A549 (cell line): ENCODE data around the gene NPM3.

Experiments used
- CEBPB ChIP-seq, 2 experiments: fragments of >200 bp in 1 of 2; sonication (Bioruptor Twin) in 1 of 2; formaldehyde crosslinking in 1 of 2; IDR thresholded peaks; 2 replicates each; pipeline ENCODE4 v1.6.1; 2012 to 2016
- CTCF ChIP-seq: fragments of >200 bp; sonication (Bioruptor Twin); formaldehyde crosslinking; IDR thresholded peaks from 3 replicates; pipeline ENCODE4 v1.5.1; 2016
- HOXB13 ChIP-seq: fragments of 250-450 bp; sonication (Bioruptor Pico); IDR thresholded peaks from 2 replicates; pipeline ENCODE4 v1.5.0; 2020; ENCODE audit warnings: low read depth, mild to moderate bottlenecking, moderate library complexity
- MAZ ChIP-seq: fragments of 150-350 bp; IDR thresholded peaks from 2 replicates; pipeline ENCODE4 v1.6.1; 2014; ENCODE audit warnings: antibody characterized with exemption, low read depth, low read length, borderline replicate concordance
- MYC ChIP-seq: IDR thresholded peaks from 2 replicates; pipeline ENCODE4 v1.6.1; 2012; ENCODE audit warnings: mild to moderate bottlenecking, inconsistent platforms, low read length, improper control_type of control experiment, borderline replicate concordance
- PHF8 ChIP-seq: fragments of 200-600 bp; sonication (generic); IDR thresholded peaks from 2 replicates; pipeline ENCODE4 v1.6.1; 2016; ENCODE audit warnings: low read depth, mild to moderate bottlenecking, antibody characterized with exemption, moderate library complexity, borderline replicate concordance
- POLR2A ChIP-seq: IDR thresholded peaks from 2 replicates; pipeline ENCODE4 v1.6.1; 2012; ENCODE audit warnings: mild to moderate bottlenecking, low read length
- TF ChIP-seq, protein P1 (sequence below): fragments of 450-650 bp; IDR thresholded peaks from 2 replicates; pipeline ENCODE4 v1.6.1; 2014; ENCODE audit warnings: antibody characterized with exemption

DNA sequence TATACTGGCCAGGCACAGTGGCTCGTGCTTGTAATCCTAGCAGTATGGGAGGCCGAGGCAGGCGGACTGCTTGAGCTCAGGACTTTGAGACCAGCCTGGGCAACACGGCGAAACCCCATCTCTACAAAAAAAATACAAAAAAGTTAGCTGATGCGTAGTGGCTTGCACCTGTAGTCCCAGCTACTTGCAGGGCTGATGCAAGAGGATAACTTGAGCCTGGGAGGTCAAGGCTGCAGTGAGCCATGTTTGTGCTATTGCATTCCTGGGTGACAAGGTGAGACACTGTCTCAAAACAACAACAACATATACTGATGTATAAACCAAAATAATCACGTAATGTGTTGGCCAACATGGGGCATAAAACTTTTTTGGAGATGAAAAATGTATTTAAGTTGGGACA, 6.4 kb upstream of the NPM3 start:
- TF ChIP-seq CTCF (no peak), POLR2A (no peak), HOXB13 (no peak), MAZ (no peak), PHF8 (no peak), MYC (no peak), CEBPB (IDR thresholded peaks at IDR 0.05) (no peak)
- TF ChIP-seq, protein P1, sequence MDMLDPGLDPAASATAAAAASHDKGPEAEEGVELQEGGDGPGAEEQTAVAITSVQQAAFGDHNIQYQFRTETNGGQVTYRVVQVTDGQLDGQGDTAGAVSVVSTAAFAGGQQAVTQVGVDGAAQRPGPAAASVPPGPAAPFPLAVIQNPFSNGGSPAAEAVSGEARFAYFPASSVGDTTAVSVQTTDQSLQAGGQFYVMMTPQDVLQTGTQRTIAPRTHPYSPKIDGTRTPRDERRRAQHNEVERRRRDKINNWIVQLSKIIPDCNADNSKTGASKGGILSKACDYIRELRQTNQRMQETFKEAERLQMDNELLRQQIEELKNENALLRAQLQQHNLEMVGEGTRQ, result no peak
